Embryonic facial prominence (tissue), 1 donor: ENCODE results near the gene PON1.

Source experiments
- DNase-seq: peaks from one replicate; pipeline ENCODE4 v3.0.0-alpha.2; 2016; ENCODE audit errors: extremely low spot score

The PON1 gene

DNA sequence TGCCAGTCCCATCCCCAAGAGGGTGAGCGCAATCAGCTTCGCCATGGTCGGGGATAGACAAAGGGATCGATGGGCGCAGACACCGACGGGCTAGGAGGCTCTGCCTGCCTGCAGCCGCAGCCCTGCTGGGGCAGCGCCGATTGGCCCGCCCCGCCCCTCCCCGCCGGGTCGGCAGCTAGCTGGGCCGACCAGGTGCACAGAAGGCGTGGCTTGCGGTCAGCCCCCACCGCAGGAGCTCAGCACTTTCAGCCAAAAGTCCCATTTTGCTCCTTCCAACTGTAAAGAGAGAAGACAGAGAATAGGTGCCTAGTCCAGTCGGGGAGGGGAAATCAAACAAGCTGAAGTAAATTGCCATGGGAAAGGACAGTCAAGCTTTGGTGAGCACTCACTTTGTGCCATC lies at the start of gene PON1:
TSS of gene PON1 (minus strand) at position 102 of the 400 bp plus-strand sequence. CDS start at position 45, 57 bp downstream.
- no peak for DNase-seq

DNA sequence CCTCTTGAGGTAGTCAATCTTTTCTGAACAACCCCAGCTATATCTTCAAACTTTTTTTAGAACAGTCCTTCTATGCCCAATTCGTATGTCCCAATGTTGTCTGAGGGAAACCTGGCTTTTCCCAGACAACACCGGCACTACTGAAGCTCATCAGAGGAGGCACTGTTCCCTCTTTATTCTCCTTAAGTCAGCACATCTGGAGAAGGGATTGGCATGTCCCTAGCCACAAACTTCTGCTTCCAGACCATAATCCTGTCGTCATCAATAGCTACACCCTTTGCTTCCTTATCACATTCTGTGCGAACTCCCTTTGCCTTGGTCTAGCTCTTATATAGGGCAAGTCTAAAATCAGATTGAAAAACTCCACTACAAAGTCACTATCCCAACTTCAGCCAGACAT lies 49.0 kb upstream of the PON1 start:
- DNase-seq = no peak

DNA sequence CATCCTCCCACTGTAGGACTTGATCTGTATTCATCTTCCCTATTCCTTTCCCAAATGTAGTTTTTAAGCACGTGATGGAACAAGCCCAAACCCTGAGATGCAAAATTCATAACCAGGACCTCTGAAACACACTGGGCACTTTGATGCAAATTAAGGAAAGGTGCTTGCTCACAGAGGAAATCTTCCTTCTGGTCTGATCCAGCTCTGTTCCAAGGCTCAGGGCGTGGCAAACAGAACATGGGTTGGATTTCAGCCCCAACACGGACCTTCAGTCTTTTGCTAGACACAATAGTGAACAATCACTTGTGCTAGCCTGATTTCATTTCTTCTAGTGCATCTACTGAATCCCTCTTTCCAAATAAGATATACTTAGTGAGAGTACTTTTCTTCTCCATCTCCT lies 43.9 kb upstream of the PON1 start:
- no peak for DNase-seq

DNA sequence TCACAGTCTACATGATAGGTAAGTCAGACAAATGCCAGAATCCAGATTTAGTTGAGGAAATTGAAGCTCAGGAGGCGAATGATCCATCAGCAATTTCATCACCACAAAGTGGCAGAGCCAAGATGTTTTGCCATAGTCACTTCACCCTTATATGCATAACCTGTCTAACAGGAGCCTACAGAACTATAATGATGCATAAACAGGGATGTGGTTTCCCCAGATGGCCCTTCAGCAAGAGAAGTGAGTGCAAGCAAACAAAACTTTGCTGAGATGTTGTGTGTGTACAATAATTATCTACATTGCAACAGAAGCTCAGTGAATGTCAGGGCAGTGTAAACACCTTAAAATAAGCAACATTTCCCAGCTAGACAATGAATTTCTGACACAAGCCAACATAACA lies 43.3 kb upstream of the PON1 start:
- no peak for DNase-seq

DNA sequence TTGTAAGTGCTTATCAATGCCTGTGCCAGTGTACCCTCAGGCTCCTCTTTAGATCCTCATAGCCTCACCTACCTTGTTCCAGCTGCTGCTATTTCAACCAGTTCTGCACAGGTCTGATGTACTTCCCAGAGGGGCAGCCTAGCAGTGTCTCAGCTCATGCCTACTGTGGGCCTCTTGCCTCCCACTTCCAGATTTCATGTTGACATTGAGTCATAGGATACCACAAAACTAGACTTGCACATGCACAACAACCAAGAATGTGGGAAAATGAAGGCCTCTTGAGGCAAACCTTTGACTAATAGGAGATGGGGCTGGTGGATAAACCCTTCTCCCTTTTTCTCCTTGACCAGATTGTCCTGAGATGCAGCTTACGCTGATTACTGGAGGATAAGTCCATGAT lies 40.8 kb upstream of the PON1 start:
- DNase-seq = no peak

DNA sequence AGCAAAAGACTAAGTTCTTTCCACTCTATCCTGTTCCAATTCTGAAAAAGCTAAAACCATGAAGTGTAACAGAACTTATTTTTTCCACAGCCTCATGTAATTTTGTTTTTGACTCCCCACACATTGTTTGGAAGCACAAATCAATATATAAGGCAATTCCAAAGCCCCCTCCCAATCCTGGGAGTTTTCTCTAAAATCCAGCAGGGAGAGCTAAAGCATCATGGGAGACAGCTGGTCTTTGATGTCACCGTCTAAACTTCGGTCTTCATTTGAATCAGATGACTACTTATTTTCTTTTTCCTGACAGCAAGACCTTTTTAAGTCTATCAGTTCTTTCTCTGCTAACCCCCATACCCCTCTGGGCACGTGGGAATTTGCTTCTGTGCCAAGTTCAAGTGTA lies 33.3 kb upstream of the PON1 start:
- no peak for DNase-seq

DNA sequence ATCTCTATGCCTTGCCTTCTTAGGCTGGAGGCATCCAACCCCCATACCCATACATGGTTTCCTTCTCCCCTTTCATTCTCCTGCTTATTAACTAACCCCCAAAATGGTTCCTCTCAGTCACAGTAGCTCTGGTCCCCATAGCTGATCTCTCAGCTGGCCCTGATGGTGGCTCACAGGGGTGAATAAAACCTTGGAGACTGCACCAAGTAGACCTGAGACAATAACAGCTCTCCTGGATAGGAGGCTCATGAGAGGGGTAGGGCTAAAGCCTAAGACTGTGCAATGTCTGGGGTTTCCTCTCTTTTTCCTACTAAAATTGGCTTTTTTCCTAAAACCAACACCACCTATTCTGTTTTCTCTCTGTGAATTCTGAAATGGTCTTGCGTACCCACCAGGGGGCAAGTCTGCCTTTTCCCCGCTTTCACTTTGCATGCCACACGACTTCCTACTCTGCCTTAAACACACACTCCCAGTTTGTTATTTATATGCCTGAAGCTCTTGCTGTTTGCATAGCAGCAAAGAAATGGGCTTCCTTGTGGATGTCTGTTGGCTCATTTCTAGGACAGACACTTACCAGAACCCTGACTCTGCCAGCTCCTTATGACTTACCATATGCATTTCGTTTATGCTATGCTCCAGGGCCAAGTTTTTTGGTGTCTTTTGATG lies 18.4 kb upstream of the PON1 start:
- DNase-seq = no peak

DNA sequence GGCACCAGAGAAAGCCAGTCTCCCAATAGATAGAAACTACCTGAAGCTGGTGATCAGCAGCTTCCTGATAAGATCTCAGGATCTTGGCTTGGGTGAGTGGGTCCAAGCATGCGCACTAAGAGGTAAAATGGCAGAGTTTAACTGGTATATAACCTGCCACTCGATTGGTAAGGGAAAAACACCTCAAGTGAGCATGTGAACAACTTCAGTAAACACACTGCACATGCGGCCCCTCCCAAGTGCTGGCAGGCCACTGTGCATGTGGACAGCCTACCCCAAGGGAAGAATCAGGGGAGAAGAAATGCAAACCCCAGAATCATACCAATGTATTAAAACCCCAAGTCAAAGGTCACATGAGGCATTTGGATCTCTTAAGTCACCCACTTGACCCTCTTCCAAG lies 17.7 kb upstream of the PON1 start:
- no peak for DNase-seq

DNA sequence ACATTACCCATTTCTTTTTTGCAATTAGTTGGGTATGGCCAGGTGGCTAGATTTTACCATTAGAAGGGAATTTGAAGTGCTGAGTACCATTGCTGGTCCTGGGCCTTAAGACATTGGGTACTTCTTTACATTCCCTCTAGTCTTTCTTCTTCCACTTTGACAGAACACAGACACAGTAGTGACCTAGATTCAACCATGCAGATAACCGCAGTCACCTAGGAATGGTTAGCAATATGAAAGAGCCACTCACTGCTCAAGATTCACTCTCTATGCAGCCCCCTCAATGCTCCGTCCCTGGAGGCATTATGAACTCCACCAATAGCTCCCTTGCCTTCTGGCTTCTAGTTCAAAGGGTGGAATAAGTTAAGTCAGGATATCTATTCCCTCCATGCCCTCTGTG lies 16.2 kb upstream of the PON1 start:
- no peak for DNase-seq

DNA sequence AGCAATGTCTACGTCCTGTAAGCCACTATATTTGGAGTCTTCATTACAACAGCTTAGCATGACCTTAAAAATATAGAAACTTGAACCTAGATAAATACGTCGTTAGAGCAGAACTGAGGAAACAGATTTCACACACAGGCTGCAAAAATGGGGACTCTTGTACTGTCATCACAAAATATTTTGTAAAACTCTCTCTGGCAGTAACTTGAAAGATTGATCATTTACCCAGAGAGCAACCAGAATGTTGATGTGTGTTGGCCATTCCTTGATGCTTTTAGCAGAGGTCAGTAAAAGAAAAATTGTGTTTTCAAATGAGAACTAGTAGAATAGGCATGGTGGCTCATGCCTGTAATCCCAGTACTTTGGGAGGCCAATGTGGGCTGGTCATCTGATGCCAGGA lies 14.5 kb upstream of the PON1 start:
- DNase-seq = no peak

DNA sequence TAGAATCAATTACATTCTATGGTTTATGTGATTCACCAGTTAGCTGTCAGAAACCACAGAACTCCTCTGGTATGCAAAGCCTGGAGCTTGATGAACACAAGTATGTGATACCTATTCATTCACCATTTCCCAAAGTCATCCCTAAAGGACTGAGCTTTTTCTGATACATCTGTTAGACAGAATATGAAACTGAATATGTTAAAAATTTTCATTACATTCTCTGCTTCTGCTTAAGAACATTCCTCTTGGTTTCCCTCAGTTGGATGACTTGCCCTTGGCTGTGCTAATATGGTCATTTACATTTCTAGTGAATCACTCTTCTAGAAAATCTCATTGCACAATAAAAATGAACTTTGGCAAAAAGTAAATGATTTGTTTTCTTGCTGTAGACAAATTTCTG lies 10.8 kb upstream of the PON1 start:
- no peak for DNase-seq

DNA sequence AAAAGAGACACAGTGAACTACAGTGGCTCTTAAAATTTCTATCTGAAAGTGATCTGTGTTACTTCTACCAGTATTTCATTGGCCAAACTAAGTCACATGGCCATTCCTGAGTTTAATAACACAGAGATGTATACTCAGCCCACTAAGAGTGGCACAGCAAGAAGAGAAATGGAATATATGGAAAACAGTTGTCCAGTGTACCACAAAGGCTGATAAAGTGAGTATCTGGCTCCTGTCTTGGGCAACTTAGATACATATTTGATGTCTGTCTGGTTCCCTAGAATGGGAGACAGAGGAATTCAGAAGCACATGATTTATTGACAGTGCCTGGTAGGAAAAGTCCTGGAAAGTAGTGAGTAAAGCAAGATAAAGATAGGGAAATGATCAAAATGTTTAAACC lies 10.1 kb upstream of the PON1 start:
- DNase-seq = no peak

DNA sequence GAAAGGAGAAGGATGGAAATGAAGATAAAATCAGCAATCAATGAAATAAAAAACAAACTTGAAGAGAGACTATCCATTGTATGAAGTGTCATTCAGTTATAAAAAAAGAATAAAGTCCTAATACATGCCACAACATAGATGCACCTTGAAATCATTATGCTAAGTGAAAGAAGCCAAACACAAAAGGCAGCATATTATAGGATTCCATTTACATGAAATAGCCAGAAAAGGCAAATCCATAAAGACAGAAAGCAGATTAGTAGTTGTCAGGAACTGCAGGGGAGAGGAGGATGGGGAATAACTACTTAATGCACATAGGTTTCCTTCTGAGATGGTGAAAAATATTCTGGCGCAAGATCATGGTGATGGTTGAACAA lies 6.6 kb upstream of the PON1 start:
- DNase-seq = no peak

DNA sequence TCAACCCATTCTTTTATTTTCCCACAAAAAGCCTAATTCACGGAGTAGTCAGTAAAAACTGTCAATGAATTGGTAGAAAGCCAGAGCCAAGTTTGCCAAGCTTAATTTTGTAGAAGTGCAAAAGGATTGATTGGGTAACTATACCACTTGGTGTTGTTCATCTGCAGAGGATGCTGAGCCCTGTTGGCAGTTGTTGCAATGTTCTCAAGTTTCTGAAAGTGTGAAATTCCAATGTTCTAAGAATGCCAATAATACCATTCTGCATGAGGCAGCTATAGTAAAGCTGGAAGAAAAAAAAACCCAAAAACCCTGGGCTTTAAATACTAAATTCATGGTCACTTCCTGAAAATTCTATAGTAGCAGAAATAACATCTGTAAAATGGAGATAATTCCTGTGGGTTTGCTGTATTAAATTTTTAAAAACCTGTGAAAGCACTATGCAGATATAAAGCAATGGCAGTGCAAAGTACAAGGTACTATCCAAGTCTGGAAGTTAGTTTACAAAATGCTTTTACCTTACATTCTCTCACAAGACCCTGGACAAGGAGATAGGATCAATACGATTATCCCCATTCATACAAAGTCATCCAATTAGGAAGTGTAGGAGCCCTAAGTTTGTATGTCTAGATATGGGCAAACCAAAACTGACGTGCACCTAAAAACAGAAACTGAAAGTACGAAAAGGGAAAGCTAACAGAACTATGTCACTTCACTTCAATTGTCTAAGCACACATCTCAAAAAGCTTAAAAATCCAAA lies 6.0 kb upstream of the PON1 start:
- no peak for DNase-seq

DNA sequence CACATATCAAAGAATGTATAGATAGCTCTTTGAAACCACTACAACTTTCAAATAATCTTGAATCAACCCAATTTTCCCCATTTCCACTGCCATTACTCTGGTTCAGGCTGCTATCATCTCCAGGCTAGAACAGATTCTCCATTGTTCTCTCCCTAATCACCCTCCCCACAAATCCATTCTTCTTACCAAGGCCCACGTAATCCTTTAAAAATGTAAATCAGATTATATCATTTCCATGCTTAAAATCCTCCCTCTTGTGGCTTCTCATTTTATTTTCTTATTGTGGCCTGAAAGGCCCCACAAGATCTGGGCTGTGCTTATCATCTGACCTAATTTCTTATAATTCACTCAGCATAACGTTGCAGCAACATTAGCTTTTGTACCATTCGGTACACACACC lies 3.0 kb upstream of the PON1 start:
- DNase-seq = no peak

DNA sequence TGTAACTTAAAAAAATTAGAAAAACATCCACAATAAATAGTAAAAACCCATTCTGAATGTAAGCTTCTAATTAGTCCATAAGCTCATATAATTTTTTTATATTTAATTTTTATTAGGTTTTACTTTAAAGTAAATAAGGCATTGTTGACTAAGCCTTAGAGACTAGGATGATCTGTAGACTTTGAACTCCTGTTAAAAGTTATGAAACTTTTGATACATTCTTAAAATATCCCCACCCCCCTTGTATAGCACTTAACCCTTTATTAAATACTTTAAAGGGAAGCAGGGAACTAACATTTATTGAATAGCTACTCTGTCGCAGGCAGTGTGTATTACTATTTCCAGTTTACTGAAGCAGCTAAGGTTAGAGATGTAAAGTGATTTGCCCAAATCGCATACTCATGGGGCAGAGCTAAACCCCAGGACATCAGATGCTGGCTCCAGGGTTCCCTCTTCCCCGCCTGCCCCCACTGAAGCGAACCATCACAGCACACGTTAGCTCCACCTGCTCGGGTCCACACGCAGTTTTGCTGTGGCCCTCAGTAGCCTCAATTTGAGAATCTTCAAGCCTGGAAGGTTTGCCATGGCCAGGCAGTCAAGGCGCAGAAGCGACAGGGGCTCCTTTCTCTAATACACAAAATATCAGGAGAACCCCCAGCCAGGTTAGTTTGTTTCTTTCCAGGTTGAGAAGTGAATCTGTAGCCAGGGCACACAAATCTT lies 762 bp downstream of the PON1 start:
- DNase-seq = no peak

DNA sequence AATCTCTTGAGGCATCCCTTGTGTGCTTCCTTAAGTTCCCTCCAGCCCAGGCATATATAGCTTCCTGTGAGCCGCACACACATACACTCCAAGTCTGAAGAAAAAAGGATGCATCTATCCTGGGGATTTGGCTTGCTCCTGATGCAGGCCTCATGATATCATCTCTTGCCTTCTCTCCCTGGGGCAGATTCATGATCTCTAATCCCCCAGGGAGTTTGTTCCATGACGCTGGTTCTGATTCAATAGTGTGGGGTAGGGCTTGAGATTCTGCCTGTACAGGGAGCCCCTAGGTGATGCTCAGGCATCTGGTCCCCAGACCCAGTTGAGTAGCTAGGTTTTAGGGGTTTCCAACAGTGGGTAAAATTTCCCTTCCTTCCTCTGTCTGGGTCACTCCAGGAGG lies 1.5 kb downstream of the PON1 start:
- no peak for DNase-seq

DNA sequence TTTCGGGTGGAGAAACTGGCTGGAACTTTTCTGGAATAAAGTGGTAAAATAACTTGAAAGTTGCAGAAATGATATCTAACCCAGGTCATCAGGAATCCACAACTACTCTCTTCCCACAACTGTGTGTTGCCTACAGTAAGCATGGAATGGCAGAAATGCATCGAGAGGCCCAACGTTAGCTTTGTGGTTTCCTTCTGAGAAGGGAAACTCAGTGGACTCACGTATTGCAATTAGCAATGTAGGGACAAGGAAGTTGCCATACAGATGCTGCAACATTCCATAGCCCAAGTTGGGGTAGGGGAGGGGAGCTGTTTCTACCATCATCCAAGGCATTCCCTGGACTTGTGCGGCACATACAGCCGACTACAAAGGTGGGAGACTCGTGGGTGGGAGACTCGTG lies 1.9 kb downstream of the PON1 start:
- DNase-seq = no peak

DNA sequence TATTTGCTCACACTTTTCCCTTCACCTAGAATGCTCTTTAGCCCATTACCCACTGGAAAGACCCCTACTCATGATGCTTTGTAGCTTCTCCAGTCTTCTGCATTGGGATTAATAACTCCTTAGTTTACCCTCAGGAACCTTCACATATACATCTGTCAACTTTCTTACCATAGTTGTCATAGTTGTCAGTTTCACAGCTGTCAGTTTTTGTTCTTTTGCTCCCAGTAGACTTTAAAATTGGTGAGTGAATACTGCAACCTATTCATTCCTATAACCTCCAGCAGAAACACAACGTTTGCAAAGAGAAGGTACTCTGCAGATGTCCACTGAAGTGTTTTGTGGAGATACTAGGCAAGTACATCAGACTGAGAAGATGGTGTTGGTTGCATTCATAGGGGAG lies 2.6 kb downstream of the PON1 start:
- DNase-seq = no peak

DNA sequence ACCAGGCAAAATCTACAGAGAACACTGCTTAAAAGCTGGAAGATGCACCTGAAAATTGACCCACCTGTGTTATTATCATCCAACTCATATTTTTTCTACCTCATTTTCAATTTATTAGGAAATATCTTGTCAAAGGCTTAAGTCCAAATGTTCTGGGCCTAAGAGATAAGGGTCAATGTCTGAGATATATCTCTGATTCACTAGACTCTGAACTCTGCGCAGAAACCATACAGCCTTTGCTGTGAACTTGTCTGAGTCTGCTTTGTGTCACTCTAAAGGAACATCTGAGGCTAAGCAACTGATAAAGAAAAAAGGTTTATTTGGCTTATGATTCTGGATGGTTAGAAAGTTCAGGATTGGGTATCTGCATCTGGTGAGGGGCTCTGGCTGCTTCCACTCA lies 3.7 kb downstream of the PON1 start:
- DNase-seq = no peak

DNA sequence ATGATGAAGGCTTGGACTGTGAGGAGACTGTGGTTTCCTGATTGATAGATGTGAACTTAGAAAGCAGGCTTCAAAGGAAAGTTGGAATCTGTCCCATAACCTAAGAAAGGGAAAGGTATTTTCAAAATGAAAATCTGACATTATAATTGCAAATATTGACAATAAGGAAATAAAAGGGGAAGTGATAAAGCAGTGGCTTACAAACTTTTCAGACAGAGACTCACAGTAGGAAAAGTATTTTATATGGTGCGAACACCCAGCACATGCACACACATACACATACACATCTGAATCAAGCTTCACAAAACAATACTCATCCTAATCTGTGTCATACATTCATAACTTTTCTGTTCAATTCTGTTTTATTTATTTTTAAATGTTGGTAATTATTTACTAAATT lies 4.8 kb downstream of the PON1 start:
- no peak for DNase-seq

DNA sequence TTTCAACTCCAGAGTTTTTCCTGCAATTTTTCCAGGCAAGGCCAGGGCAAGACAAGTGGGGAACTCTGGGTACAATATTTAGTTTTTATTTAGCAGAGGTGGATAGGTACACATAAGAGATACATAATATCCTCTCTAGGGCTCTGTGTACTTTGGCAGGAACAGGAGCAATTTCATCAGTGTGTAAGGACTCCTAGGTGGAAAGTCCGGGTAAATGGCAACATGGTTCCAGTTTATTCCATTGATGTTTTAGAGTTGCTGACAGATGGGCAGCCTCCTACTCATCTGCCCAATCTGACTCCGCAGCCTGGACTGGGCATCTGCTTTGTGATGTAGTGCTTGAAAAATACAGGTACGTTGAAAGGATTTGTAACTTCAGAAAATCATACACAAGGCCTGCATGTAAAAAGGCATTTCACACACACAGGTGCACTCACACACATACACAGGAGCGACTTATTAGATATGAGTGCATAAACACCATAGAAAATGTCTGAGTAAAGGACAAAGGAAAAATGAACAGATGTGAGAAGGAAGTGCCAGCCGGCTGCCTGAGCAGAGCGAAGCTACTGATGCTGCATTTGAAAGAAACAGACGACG lies 5.7 kb downstream of the PON1 start:
- no peak for DNase-seq

DNA sequence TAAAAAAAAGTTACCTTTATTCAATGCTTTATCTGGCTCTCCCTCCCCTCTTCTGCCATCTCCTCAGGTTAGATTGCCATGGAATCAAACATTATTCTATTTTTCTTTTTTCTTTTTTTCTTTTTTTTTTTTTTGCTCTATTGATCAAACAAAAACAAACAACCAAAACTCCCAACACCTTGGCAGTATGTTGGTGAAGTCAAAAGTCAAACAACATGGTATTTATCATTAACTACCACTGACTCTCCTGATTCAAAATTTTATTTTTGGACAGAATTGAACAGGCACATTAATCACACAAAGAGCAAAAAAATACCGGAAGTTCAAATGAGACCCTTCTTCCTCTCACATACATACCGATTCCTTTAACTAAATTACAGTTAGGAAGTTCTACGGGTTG lies 6.4 kb downstream of the PON1 start:
- DNase-seq = no peak
